NCI-H1436 treated with DMSO at 0.1 percent for 48 hours (cell line): ENCODE results near the gene TAS2R7.
"Not testable (repeated sequence)": the region's sequence is repeated elsewhere in the genome, so short reads cannot be mapped to it uniquely, and the experiment has no call there.

Experiments
- DNase-seq: peaks from one replicate; lab custom pipeline; 2025; lab: John Stamatoyannopoulos, UW

Gene TAS2R7, protein sequence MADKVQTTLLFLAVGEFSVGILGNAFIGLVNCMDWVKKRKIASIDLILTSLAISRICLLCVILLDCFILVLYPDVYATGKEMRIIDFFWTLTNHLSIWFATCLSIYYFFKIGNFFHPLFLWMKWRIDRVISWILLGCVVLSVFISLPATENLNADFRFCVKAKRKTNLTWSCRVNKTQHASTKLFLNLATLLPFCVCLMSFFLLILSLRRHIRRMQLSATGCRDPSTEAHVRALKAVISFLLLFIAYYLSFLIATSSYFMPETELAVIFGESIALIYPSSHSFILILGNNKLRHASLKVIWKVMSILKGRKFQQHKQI

DNA sequence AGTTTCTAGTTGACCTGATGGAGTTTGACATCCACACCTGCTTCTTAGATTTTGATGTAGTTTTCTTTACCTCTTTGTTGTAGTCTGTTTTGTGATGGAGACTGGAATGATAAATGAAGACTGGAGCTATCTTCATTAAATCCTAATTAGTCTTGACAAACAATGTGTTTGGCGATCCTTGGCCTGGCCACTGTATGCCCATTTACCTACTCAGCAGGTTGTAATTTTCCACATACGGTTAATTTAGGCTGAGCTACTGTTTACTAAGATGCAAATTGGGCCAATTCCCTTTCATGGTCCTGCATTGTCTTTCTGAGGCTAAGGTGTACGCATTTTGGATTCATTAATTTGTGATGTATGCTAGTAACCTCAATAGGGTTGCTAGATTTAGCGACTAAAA lies at the start of gene TAS2R7:
Gene TAS2R7, minus strand, starts transcription at position 41 of the 400 bp plus-strand sequence. CDS start 57 bp downstream, outside the sequence.
- no peak for DNase-seq

DNA sequence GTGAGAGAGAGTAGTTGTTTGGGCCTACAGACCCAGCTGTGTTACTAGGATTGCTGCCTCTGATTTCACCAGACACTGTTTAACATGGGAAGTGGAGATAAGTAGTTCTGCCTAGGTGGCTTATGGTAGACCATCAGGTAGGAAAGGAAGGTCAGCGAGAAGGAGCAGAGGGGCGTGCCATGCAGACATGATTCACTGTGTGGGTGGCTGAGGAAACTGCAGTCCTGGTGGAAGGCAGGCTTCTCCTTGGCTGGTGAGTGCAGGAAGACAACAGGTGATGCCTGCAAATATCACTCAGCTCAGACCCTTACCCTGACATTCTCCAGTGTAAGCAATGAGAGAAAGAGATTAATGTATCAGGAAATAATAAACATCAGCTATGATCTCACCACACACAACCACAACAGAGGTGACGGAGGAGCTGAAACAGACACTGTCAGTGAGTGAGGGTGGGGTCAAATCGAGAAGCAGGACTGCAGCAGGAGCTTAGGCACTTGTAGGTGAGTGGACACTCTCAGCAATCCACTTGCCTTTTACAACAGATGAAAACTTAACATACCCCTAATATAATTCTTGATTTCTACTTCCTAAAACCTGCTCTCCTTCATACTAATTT lies 48.9 kb upstream of the TAS2R7 start:
- DNase-seq = no peak

DNA sequence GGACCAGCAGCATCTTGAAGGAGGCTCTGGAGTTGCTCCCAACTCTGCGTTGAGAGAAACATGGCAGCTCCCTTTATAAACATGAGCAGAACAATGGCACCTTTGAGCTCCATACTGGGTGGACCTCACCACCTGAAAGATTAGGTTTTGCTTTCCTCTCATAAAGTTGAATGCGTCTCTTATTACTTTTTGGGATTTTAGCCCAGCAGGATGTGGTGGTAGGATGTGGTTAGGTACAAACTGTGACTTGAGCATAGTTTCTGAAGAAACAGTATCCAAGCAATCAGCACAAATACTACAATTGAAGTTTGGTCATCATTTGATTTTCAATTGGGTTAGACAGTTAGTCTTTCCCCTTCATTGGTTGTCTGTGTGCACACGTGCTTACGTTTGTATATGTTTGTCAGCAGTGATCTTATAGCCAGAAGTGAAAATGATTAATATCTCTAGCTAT lies 47.0 kb upstream of the TAS2R7 start, which contains the start of gene PRR4:
Gene PRR4, minus strand, starts transcription at position 51 of the 454 bp plus-strand sequence. Its CDS starts 38 bp downstream, at position 13.
- DNase-seq = no peak

DNA sequence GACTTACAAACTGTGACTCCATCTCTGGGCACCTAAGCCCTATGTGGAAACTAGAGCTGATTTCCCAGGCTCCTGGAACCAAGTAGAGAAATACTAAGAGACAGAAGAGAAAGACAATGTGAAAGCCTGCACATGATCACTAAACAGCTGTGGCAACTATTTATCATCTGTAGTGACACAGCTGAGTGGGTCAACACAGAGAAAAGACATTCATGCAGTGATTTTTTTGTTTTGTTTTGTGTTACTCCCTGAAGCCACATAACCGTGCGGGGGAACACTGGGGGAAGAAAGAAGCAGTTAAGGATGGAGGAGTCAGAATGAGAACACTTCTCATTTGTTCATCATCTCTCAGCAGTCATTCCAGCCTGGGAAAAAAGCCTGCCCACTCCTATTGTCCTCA lies 45.3 kb upstream of the TAS2R7 start:
- no peak for DNase-seq

DNA sequence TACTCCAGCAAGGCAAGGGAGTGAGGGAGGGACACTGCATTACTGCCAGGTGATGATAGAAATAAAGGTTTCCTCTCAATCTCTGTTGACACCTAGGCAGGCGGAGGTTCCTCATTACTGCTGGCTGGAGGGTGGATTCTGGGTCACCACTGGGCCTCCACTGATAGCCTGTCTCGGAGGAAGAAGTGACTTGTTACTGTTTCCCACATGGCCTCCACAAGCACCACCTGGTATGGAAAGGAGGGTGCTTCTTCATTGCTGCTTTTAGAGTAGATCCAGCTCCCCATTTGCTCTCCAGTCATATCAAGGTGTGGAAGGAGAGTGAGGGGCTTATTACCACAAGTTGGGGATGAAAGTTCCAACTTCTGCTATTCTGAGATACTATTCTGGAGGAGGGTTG lies 40.4 kb upstream of the TAS2R7 start:
- no peak for DNase-seq

DNA sequence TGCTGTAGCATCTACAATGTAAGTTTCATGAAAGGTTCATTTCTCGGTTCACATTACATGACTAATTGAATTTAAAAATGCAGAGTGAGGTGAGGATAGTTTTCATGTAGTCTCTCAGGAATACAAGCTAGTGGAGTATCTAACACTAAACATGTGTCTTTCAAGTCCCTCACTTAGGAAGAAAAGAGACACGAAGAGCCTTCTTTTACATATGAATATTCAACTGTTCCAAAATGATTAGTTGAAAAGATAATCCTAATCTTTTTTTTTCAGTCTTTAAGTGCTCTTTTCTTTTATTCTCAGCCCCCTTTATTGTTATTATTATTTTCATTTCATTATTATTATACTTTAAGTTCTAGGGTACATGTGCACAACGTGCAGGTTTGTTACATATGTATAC lies 36.0 kb upstream of the TAS2R7 start:
- DNase-seq = no peak

DNA sequence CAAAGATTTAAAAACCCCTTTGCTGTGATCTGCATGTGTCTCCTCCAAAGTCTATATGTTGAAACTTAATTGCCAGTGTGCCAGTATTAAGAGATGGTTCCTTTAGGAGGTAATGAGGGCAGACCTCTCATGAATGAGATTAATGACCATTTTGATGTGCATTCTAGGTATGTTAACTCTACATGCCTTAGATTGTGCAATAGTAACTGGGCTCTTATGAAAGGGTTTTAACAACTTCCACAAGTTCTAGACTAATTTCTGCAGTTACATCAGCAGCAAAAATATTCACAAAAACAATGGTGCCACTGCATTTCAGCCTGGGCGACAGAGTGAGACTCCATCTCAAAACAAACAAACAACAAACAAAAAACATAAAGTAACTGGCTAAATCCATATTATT lies 27.6 kb upstream of the TAS2R7 start:
- DNase-seq = no peak

DNA sequence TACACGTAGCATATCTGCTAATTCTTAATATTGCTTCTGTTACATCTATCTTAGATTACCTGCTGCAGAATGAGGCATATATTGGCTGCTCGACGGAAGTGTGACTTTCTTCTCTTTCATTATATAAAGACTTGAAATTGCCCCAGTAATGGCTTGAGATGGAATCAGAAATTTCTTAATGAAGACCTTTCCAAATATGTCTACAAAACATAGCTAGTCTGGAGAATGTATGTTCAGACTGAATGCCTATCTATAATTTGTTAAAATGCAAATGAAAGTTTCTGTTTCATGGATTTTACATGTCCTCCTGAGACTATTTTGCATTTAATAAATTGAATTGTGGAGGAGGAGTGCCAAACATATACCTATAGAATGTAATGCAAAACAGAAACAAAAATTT lies 23.8 kb upstream of the TAS2R7 start, which contains the start of gene TAS2R10:
Gene TAS2R10, minus strand, starts transcription at position 101 of the 400 bp plus-strand sequence. Its CDS starts 89 bp downstream, at position 12.
- DNase-seq = no peak

DNA sequence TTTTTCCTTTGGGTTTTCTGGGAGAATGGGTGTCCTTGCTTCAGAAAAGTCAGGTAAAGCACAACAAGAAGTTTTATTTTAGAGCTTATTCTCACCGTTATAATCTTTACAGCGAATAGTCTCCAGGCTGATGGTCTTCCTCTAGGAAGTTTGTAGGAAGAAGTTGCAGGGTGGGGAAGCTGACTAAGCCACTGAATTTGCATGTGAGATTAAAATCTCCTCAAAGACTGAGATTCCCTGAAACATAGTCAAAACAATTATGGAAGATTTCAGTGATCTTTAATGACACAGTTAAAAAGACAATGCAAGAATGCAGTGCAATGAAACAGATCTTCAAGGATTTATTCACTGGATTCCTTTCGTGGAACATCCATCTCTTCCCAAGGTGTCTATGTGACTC lies 22.5 kb upstream of the TAS2R7 start:
- DNase-seq = no peak

DNA sequence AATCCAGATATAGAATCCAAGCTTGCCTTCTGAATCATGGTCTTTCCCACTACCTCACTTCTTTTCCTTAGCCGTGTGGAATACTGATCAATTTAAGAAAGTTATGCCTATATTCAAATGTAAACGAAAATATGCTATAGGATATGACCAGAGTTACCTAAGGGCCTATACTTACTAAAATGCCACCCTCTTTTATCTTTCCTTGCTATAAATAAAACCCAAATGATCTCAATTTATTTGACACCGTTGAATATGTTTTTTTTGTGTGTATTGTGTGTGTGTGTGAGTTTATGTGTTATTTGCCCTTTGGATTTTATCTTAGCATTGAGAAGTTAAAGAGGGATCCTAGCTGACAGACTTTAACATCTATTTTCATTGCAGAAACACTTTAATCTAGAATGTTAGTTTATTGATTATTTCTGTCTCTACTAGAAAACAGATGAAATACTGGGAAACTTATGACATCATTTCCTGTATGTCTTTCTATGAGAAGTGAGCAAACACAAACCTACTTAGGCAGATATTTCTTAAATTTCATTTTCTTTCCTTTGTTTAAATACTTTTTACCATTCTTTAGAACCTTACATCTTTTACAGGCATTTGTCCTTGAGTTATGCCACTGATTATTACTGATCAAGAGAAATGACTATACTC lies 9.6 kb upstream of the TAS2R7 start:
- no peak for DNase-seq

DNA sequence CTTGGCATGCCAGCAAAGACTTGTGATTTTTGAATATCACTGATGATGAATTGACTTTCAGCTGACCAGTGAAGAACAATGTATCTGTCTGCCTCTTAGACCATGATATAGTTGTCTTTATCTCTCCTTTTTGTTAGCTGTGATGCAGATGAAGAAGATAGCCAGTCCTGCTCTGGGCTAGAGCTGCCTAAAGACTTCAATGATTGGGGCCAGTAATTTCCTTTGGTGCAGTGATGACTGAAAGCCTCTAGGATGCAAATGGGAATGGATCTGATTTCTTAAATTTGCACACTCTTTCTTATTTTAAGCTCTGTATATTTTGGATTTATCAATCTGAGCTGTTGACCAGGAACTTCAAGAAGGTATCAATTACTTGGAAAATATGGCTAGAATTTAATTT lies 7.6 kb upstream of the TAS2R7 start, which contains the start of gene TAS2R9:
Gene TAS2R9, minus strand, starts transcription at position 101 of the 400 bp plus-strand sequence. Its CDS starts 93 bp downstream, at position 8.
- no peak for DNase-seq

DNA sequence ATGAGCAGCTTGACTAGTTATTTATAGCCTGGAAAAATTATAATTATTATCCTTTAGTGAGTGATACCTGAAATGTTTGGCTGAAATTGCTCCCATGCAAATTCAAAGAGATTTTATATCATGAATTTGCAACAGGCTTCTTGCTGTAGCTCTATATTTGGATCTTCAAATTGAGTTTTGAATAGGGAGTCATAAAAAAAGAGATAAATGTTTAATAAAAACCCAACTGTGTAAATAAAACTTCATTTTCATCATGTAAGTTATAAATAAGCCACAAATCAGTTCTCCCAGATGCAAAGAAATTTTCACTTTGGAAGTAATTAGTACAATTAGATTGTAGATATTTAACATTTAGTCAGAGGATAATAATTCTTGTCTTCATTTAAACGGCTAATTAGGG lies 4.8 kb upstream of the TAS2R7 start, which contains the start of gene TAS2R8:
Gene TAS2R8, minus strand, starts transcription at position 101 of the 400 bp plus-strand sequence. CDS start 306 bp downstream, outside the sequence.
- DNase-seq = no peak

DNA sequence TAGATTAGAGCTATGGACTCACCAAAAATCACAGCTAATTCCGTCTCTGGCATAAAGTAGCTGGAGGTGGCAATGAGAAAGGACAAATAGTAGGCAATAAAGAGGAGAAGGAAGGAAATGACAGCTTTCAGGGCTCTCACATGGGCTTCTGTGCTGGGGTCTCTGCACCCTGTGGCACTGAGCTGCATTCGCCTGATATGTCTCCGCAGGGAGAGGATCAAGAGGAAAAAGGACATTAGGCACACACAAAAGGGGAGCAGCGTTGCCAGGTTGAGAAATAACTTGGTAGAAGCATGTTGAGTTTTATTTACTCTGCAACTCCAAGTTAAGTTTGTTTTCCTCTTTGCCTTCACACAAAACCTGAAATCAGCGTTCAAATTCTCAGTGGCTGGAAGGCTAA lies 686 bp downstream of the TAS2R7 start:
- no peak for DNase-seq

DNA sequence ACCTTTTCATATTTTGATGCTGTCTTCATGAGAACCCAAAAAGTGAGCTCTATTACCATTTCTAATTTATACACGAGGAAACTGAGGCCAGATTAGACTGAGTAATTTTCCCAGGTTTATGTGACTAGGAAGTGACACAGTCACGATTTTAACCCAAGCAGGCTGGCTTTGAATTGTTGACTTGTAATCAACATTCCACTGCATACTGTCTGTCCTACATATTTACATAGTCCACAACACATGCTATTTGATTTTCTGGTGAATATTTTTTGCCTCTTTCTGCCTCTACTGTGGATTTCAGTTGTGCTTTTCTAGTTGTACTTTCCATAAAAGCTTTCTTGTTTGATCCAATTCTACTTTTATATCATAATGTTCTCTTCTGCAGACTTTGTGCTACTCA lies 8.2 kb downstream of the TAS2R7 start:
- DNase-seq = no peak

DNA sequence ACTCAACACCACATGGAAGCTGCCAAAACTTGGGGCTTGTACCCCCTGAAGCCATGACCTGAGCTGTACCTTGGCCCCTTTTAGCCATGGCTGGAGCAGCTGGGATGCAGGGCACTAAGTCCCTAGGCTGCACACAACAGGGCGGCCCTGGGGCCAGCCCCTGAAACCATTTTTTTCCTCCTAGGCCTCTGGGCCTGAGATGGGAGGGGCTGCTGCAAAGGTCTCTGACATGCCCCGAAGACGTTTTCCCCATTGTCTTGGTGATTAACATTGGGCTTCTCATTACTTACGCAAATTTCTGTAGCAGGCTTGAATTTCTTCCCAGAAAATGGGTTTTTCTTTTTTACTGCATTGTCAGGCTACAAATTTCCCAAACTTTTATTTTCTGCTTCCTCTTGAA lies 10.7 kb downstream of the TAS2R7 start:
- not testable (repeated sequence) for DNase-seq

DNA sequence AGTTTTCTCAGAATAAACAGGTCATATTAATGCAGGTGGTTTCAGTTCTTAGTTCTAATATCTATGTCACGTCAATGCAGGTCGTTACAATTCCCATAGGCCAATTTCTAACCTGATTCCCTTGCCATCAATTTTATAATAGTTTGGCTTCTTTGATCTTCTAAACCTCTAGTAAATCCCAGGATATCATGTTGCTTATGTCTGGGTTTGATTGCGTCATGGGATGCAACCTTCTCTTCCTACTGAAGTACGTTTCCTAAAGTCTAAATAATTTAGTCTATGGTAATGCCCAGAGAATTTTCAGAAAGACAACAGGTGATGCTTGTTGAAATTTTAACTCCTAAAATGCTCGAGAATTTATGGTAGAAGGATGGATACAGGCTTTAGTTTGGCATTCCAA lies 19.2 kb downstream of the TAS2R7 start:
- DNase-seq = no peak

DNA sequence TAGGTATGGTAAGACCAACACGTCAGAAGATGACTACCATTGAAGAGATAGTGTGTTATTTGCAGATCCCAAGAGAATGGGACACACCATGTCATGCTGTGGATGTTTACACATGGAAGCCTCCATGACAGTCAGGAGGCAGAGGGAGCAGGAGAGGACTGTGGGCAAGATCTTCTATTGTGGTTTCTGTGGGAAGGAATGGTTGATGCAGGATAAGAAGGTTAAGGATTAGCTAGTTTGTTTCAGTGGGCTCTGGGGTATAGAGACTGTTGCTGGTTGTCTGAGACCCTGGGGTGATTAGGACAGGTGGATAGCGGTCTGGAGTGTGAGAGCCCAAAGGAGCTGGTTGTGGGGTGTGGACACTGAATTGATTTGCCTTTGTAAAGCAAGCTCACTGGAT lies 23.3 kb downstream of the TAS2R7 start:
- DNase-seq = no peak

DNA sequence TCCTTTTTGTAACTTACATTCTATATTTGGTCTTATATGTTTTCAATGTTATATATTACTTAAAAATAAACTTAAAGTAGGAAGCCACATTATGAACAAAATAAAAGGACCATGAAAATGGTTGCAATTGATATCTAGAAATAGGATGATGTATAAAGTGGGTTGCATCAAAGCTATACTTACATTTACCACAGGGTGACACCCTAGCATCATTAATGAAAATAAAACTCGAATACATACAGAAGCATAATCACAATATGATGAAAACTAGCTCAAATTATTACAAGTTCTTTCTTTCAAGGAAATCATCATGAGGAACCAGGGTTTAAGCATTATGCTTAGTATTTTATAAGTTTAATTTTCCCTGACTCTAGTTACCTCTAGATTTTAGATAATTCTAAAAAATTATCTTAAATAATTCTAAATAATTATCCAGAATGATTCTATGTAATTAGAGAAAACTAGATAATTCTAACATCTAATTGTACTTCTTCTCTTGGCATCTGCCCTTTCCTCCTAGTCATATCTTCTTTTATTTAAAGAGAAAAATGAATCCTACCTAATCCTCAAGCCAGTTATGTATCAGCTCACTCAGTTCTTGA lies 31.2 kb downstream of the TAS2R7 start:
- no peak for DNase-seq

DNA sequence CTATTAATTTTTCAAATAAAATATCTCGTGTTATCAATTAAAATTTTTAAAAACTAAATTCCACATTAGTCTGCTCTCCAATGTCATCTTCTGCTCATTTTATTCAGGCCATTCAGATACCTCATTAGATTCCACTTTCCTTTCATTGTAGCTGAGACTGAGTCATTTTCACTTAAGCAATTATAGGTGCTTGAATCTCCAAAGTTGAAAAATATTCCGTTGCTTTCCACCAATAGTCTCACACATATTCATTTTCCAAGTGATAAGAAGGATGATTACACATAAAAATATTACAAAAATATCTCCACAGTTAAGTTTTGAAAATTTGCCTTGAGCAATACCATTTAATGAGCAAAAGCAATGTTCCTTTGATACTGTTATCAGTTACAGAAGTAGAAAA lies 42.8 kb downstream of the TAS2R7 start:
- DNase-seq = no peak

DNA sequence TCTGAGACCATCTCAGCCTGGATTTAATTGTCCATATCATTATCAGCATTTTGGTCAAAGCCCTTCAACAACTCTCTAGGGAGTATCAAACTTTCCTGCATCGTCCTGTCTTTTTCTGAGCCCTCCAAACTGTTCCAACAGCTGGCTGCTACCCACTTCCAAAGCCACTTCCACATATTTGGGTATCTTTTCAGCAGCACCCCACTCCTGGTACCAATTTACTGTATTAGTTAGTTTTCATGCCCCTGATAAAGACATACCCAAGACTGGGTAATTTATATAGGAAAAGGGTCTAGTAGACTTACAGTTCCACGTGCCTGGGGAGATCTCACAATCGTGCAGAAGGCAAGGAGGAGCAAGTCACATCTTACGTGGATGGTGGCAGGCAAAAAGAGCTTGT lies 46.2 kb downstream of the TAS2R7 start:
- DNase-seq = no peak

DNA sequence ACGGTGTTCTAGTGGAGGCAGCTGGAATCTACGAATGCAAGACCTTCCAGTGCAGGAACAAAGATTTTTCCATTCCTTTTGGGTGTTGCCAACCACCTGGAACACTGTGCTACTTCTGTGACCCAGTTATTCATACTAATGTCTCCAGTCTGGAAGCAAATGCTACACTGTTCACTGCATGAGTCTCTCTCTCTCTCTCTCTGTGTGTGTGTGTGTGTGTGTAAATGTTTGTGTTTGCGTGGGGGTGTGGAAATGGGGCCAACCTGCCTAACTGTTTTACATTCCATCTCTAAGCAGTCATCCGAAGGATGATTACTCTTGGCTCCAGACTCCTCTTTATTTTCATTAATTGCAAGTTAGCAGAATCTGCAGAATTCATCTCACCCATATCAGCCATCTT lies 49.4 kb downstream of the TAS2R7 start:
- DNase-seq = no peak
